GM18508 (cell line): Measurements from ENCODE around the gene WNT3A.

Experiments used
- ATAC-seq: cut with Tn5 transposase; IDR thresholded peaks from one replicate; pipeline ENCODE4 v1.9.1; 2021; ENCODE audit warnings: moderate number of reproducible peaks; ENCODE audit not compliant: insufficient read depth, unreplicated experiment

WNT3A gene

GRCh38 chr1:228030451-228031201 is 23.8 kb downstream of the WNT3A start:
- no peak for ATAC-seq

GRCh38 chr1:228031276-228031995 is 24.6 kb downstream of the WNT3A start:
- no peak for ATAC-seq

GRCh38 chr1:228032041-228032440 is 25.2 kb downstream of the WNT3A start:
- ATAC-seq: no peak

- ATAC-seq: no peak
Observed at GRCh38 chr1:228033376-228033775, 26.6 kb downstream of the WNT3A start.

- no peak for ATAC-seq
Observed at GRCh38 chr1:228034954-228035837, 28.4 kb downstream of the WNT3A start.

GRCh38 chr1:228035844-228036243 is 29.0 kb downstream of the WNT3A start:
- no peak for ATAC-seq

- ATAC-seq: no peak
Observed at GRCh38 chr1:228036701-228037231, 30.0 kb downstream of the WNT3A start.

- no peak for ATAC-seq
Observed at GRCh38 chr1:228037401-228038386, 30.9 kb downstream of the WNT3A start.

GRCh38 chr1:228038387-228039005 is 31.7 kb downstream of the WNT3A start:
- ATAC-seq: no peak

GRCh38 chr1:228039006-228039903 is 32.5 kb downstream of the WNT3A start:
- ATAC-seq: no peak

- ATAC-seq: no peak
Observed at GRCh38 chr1:228039986-228040385, 33.2 kb downstream of the WNT3A start.

GRCh38 chr1:228041316-228041715 is 34.5 kb downstream of the WNT3A start:
- no peak for ATAC-seq

GRCh38 chr1:228042508-228042907 is 35.7 kb downstream of the WNT3A start:
- ATAC-seq: no peak

- no peak for ATAC-seq
Observed at GRCh38 chr1:228043281-228043848, 36.6 kb downstream of the WNT3A start.

GRCh38 chr1:228044961-228045360 is 38.2 kb downstream of the WNT3A start:
- ATAC-seq: no peak

- ATAC-seq: no peak
Observed at GRCh38 chr1:228045405-228045804, 38.6 kb downstream of the WNT3A start.

- ATAC-seq: no peak
Observed at GRCh38 chr1:228045871-228046270, 39.1 kb downstream of the WNT3A start.
